SHP77 (cell line): ENCODE results near the gene ARHGEF38.
"Not testable (repeated sequence)": the region's sequence is repeated elsewhere in the genome, so short reads cannot be mapped to it uniquely, and the experiment has no call there.

ENCODE experiments used
- DNase-seq, 2 experiments: peaks; one replicate each; lab custom pipeline; 2025; lab: John Stamatoyannopoulos, UW

Gene ARHGEF38

DNA sequence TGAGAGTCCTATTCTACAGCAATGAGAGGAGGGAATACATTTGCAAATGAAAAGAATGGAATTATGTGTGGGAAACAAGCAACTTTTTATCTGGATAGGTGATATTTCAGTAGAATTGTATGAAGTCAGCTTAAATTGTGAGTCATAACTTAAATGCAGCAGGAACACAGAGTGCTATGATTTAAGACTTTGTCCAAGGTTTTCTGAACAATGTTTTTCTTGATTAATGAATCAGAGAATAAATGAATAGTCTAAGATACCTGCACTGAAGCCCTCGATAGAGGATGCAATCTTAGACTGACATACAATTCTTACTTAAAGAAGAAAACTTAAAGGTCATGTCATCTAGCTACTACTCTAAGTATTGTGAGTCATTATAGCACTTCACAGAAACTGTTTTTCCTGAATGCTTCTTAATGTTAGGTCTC, 8.0 kb downstream of the ARHGEF38 start:
- no peak for DNase-seq

DNA sequence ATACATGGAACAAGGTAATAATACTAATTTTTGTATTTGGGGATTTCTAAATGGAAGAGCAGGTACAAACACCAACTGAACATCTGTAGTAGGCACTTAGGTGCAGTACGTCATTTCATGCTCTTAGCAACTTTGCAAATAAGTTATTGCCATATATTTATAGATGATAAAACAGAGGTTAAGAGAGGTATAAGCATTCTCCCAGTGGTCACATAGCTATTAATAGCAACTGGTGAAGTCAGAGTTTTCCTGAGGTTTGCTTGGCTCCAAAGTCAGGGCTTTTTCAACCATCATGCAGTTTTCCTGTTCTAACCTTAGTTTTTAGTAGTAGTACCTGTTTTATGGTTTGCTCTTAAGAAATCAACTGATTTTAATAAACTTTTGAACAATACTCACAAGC, 10.9 kb downstream of the ARHGEF38 start:
- DNase-seq = no peak

DNA sequence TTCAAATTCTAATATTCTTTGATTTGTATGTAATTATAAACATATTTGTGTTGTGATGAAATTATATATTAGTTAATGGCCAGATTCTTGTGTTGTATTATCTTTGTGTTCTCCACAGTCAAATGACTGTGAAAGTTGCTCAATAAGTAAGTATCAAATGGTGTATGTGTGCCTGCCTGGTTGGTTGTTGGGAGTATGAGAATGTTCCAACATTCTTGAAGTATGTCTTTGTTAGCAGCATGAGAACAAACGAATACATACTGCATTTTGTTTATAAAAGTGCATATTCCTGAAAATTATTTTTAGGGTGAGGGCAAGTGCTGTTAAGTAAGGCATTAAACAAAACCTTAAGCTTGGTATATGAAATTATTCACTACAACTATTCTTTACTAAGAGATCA, 16.2 kb downstream of the ARHGEF38 start:
- DNase-seq = no peak

DNA sequence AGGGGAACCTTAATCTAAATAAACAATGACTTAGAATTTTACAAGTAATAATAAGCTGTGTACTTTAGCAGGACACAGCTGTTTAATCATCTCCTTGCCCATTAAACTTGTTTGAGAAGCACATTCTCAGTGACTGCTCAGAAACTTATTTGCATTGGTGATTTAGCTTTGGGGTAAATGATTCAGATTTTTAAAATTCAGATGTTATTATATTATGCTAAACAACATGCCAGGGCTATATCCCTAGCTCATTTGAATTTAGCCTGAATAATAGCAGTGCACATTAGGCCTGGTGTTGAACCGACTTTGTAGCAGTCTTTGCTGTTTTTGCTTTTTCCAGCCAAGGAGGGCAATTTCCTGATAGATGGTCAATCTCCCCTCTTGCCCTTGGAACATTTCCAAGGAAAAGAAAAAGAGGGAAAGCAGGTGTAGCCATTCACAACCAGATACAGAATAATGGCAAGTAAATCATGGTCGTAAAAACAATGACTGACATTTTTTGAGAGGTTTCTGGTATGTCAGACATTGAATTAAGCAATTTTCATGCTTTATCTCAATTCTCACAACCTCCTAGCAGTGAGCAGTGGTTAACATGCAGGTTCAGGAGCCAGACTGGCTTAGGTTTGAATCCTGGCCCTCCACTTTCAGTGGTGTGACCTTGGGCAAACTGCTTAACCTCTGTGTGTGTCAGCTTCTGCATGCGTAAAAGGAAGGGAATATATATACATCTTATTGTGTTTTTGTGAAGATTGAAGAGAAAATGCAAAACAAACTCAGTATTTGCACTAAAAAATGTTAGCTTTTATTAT, 16.8 kb downstream of the ARHGEF38 start:
- peak in 1 of 2 experiments; percentile 6 for DNase-seq

DNA sequence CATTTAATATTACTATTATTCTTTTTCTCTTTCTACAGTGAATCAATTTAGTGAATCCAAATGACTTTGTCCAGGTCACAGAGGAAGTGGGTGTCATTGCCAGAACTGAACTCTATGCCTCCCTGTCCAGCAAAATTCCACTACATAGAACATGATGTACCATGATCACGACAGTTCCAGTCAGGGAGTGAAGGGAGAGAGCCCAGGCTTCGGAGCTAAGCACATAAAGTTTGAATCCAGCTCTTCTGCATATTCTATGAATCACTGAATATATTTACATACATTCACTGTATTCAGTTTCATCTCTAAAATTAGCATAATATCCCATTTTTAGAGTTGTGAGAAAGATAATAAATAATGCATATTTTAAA, 17.4 kb downstream of the ARHGEF38 start:
- DNase-seq = no peak

DNA sequence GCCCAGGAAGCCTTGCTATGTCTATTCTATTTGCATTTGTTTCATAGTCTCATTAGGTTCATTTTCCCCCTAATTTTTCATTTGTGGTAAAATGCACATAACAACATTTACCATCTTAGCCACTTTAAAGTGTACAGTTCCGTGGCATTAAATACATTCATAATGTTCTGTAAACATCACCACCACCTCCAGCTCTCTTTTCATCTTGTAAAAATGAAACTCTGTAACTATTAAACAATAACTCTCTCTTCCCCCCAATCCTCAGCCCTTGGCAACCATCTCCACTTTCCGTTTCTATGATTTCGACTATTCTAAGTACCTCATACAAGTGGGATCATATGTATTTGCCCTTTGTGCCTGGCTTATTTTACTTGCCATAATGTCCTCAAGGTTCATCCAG, 19.9 kb downstream of the ARHGEF38 start:
- DNase-seq = no peak

DNA sequence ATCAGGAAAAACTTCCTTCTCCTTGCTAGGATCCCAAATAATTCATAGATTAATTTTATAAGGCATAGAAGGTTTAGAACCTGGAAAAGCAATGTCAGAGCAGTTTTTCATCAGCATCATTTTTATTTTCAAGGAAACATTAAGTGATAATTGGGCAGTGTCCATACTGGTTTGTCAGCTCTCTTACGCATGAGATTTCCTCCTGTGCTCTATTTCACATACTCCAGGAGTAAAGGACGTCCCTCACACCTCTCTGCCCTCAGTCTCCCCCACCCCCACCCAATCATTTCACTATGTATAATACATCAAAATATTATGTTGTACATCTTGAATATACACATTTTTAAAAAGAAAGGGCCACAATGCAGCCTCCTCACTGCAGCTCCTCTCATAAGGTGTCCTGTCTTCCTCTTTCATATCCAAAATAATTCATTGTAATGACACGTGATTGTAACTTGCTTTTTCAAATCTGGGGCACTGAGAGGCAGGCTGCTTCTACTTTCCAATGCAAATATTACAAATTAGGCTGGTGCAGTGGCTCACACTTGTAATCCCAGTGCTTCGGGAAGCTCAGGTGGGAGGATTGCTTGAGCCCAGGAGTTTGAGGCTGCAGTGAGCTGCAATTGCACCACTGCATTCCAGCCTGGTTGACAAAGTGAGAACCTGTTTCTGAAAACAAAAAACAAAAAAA, 34.4 kb downstream of the ARHGEF38 start:
- no peak for DNase-seq

DNA sequence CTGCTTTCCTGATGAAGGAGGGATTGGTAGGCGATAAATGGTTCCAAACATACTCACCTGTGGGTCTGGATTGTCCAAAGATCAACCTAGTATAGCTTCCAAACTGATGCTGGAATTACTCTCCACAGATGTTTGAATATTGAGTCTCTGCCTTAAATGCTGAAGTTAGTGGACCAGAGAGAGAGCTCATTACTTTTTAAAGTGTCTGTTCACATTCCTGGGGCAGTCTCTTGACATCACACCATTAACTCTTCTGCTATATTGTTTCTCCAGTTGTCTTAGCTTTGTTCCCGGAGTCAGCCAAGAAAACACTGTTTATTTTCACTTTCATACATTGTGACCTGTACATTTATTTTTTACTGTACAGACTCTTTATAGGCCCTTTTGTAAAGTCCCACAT, 35.4 kb downstream of the ARHGEF38 start:
- no peak for DNase-seq

DNA sequence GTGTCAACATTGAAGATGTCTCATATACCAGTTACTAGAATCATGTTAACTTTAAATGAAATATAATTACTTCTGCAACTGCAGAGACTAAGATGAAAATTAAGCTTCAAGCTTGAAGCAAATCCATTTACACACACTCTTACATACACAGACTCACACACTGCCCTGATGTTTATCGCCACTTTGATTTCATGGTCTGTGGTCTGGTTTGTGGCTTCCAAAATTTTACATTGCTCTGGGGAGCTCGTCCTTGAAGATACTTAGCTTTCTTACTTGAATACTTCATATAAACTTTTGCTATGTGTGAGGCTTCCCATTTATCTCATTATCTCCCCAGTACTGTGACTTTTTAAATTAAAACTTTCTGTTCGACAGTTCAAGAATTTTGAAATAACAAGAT, 35.8 kb downstream of the ARHGEF38 start:
- DNase-seq = no peak

DNA sequence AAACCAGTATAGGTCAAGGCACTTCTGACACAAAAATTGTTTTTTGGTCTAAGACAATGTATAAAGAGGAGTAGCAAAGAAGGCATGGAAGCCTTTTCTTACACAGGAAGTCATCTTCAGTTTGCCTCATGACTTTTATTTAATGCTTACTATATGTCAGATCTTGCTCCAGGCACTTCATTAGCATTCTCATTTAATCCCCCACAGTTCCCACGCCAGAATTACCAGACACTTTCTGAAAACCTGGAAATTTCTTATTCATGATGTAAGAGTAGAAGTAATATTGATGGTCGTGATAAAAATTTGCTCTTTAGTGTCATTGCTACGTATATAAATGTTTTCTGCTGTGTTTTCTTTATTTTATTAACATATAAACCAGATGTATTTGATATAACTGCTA, 39.2 kb downstream of the ARHGEF38 start:
- no peak for DNase-seq

DNA sequence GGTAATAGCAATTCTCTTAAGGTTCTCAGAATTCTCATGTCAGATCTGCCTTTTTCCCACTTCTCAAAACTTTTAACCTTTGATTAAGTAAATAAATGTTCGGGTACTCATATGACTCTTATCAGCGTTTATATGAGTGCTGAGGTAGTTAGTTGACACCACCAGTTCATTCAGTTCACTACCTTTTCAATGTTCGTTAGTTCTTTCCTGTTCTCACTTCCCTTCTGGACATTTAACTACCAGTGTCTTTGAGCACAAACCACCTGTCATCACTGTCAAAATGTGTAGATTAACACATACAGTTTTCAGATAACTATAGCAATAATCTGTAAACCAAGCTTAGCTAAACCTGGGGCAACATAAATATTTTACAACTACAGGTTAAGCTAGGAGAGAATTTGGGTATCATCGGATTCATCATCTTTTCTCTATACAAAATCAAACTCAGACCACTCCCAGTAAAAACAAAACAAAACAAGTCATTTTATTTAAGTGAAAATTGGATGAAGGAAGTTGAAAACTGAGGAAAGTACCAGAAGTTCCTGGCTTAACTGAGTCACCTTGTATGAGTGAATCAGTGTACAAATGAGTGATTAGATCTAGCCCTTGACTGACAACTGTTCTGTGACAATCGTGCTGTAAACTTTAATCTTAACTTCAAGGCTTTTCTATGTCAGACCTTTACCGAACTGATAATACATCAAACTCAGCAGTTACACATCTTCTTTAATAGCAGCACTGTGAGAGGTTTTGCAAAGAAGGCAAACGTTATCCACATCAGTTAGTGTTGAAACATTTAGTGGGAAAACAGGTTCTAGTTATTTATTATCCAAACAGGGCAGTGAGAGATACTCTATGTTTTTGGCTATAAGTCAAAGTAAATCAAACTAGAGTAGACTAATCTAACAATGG, 41.9 kb downstream of the ARHGEF38 start:
- DNase-seq = no peak

DNA sequence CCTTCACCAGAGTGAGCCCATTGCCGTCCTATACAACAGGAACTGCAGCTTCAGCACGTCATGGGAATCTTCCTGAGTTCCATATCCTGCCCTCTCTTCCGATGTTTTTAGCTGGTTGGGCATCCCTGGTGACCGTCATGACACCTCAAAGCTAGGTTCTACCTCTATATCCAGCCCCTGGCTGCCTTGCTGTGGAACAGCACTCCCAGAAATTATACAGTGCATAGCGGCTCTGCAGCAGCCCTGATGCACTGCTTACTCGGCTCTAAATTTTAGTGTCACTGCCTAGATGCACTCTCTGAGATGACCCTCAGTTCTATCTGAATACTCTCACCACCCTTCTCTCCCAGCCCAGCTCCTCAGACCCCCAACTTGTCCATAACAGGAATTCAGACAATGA, 44.3 kb downstream of the ARHGEF38 start:
- DNase-seq = no peak

DNA sequence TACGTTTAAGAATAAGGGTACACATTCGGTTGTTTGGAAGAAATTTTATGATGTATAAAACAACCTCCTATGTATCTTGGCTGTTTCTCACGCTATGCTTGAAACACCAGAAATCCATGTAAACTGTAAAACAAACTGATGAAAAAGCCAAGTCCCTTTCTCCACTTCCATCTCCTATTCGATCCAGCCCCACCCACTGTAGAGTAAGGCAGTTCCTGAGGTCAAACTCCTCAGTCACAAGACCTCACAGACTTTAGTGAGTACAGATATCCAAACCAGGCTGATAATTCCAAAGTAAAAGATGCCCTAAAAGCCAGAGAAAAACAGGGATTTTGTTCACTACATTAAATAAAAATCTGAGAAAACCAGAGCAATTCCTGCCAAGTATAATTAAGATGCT, 45.6 kb downstream of the ARHGEF38 start:
- DNase-seq = no peak

DNA sequence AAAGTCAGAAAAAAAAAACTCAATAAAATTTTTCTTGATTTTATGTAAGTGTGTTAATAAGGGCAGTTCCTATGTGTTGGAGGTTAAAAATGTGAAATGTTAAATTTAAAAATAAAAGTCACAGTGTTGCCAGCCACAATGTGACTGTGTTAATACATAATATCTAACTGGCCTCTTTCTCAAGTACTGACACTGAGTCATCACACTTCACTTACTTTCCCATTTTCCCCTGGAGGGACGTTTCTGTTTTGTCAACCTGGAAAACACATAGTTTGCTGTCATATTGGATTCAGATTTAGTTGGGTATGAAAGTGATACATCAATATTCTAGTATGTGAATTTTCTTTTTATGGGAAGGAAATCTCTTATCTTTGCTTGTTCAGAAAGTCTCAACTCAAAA, 46.4 kb downstream of the ARHGEF38 start:
- no peak for DNase-seq

DNA sequence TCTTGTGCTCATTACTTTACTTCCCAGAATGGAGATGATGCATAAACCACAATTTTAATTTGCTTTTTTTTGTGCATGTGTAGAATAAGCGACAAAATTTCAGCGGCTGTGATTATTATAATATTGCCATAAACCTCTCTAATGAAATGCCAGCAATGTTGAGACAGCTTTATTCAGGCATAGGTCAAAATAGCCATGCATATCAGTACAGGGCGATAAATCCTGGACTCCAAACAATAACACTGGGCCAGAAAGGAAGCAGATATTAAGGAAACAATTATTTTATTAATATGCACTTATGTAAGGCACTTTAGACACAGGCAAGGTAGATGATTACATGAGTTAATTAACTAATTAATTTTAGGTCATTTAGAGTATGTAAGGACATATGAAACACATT, 47.1 kb downstream of the ARHGEF38 start:
- DNase-seq = no peak

DNA sequence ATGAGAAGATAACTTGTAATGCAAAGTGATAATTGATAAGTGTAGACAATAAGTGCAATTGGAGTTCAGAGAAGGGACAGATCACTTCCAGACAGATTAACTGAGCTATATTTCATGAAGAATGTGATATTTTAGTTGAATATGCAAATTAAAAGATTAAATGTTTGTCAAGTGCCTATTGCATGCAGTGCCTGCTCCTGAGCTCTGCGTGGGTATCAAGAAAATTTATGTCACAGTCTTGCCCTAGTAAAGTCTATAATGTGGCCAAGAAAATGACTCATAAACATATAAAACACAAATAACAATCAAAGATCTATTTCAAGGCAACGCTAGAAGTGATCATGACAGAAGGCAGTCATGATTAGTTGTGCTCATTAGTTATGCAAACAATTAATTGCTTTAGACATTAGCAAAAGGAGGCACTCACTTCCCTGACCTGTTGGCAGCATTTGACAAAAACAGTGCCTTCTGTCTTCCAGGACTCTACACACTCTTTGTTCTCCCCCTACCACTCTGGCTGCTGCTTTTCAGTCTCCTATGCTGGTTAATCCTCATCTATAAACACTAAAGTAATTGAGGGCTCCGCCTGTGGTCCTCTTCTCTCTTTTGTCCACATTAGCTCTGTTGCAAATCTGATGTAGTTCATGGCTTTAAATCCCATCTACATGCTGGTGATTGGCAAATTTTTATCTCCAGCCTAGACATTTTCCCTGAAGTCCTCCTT, 47.7 kb downstream of the ARHGEF38 start:
- no peak for DNase-seq

DNA sequence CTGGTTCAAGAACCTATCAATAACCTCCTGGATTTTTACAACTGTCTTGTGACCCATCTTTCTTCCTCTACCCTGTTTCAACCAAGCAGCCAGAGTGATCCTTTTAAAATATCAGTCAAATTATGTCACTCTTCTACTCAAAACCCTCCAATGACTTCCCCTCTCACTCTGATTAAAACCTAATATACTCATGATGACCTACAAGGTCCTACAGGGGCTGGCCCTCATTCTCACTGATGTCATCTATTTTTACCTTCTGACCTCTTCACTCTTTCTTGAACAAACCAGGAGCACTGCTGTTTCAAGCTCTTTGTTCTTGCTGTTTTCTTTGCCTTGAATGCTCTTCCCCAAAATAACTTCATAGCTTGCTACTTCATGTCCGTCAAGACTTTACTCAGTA, 48.5 kb downstream of the ARHGEF38 start:
- no peak for DNase-seq

DNA sequence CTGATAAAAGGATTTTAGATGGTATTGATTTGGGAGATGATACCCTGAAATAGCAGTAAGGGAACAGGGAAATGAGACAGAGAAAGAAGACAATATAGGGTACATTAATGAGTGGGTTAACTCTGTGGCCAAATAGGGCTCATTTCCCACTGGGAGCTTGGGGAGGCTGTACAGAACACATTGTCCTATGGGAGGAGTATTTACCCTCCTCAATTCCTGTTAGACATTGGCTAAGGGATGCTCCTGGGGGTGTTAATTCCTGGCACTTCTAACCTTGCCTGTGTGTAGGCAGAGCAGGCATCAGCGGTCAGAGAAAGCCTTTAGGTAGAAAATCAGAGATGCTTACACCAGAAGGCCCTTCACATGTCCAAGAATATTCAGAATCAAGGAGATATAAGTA, 49.0 kb downstream of the ARHGEF38 start:
- DNase-seq = no peak

DNA sequence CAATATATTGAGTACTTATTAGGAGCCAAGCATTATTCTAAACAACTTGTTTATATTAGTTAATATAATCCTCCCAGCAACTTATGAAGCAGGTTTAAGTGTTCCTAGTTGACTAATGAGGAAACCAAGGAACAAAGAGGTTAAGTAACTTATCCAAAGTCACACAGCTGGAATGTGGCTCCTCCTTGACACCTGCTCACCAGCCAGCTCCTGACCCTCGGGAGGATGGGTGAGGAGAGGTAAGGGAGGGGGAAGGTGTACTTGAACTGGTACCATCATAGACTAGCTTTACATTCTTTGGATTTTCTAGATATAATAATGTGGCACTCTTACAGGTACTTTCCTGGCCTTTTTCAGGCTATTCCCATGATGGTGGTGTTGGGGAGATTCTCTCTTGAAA, 50.7 kb downstream of the ARHGEF38 start:
- no peak for DNase-seq

DNA sequence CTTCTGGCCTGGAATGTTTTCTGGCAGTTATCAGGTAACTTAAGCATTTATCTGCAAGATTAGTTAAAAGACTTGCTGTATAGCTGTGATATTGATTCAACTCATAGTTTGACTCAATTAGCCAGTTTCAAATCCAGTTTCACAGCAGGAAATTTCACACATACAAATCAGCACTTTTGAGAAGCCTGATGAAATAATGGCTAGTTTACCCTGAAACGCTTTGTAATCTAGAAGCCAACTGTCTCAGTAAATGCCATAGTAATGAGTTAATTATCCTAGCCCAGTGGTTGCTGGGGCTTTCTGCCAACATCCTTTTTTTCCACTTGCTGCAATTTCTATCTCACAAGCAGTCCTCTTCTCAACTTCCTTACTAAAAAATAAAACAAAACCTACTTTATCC, 53.1 kb downstream of the ARHGEF38 start:
- no peak for DNase-seq

DNA sequence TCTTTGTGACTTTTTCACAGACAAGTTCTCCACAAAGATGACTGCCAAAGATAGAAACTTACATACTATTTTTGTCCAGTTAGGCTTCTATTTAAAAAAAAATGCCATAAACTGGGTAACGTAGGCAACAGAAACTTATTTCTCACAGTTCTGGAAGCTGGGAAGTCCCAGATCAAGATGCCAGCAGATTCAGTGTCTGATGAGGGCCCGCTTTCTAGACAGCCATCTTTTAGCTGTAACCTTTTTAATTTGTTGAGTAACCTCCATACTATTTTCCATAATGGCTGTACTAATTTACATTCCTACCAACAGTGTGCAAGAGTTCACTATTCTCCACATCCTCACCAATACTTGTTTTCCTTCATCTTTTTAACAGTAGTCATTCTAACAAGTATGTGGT, 55.5 kb downstream of the ARHGEF38 start:
- no peak for DNase-seq

DNA sequence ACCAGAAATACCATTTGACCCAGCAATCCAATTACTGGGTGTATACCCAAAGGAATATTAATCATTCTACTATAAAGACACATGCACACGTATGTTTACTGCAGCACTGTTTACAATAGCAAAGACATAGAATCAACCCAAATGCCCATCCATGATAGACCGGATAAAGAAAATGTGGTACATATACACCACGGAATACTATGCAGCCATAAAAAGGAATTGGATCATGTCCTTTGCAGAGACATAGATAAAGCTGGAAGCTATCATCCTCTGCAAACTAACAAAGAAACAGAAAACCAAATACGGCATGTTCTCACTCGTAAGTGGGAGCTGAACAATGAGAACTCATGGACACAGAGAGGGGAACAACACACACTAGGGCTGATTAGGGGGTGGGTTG, 57.4 kb downstream of the ARHGEF38 start:
- DNase-seq = not testable (repeated sequence)
